Measurements from ENCODE around the gene GLIPR1L1.

GRCh38 chr12:75407683-75408082 is 73.2 kb downstream of the GLIPR1L1 start:
- TF ChIP-seq CTCF (IDR thresholded peaks at IDR 0.05): no peak
- no peak for TF ChIP-seq POLR2A (IDR thresholded peaks at IDR 0.05)

All from stomach (tissue), 4 donors.